Parathyroid adenoma (tissue), 2 donors: Measurements from ENCODE around the gene PCSK6.

ENCODE experiments used
- H2AFZ ChIP-seq: fragments of 300-600 bp; sonication (generic); one replicate; pipeline ENCODE4 v1.7.0; 2017; ENCODE audit warnings: antibody characterized with exemption, mild to moderate bottlenecking
- H3K27ac ChIP-seq: fragments of 300-600 bp; sonication (generic); one replicate; pipeline ENCODE4 v1.7.0; 2017
- H3K27me3 ChIP-seq: fragments of 300-600 bp; sonication (generic); one replicate; pipeline ENCODE4 v1.7.0; 2017; ENCODE audit warnings: low read length; ENCODE audit not compliant: control insufficient read depth, insufficient read depth
- H3K36me3 ChIP-seq: fragments of 300-600 bp; sonication (generic); one replicate; pipeline ENCODE4 v1.7.0; 2017; ENCODE audit warnings: low read length; ENCODE audit not compliant: control insufficient read depth, insufficient read depth
- H3K4me1 ChIP-seq: fragments of 300-600 bp; sonication (generic); one replicate; pipeline ENCODE4 v1.7.0; 2017; ENCODE audit warnings: control low read depth
- H3K4me2 ChIP-seq: fragments of 300-600 bp; sonication (generic); one replicate; pipeline ENCODE4 v1.7.0; 2017; ENCODE audit warnings: low read length
- H3K4me3 ChIP-seq: fragments of 300-600 bp; sonication (generic); one replicate; pipeline ENCODE4 v1.7.0; 2017; ENCODE audit warnings: low read depth, low read length
- H3K79me2 ChIP-seq: fragments of 300-600 bp; sonication (generic); one replicate; pipeline ENCODE4 v1.7.0; 2017; ENCODE audit warnings: control low read depth
- H3K9ac ChIP-seq: fragments of 300-600 bp; sonication (generic); one replicate; pipeline ENCODE4 v1.7.0; 2017; ENCODE audit warnings: mild to moderate bottlenecking
- H3K9me3 ChIP-seq: fragments of 300-600 bp; sonication (generic); one replicate; pipeline ENCODE4 v1.7.0; 2017; ENCODE audit warnings: low read length; ENCODE audit not compliant: control insufficient read depth
- CTCF ChIP-seq: fragments of 300-600 bp; sonication (generic); IDR thresholded peaks from one replicate; pipeline ENCODE4 v1.7.0; 2017; ENCODE audit warnings: antibody characterized with exemption, mild to moderate bottlenecking
- donor health status: primary hyperparathyroidism.

PCSK6 gene

GRCh38 chr15:101474233-101474632, 15.3 kb downstream of the PCSK6 start:
- TF ChIP-seq CTCF, result no peak
- no peaks in the 10 kb centered on the region for H3K4me1 ChIP-seq

GRCh38 chr15:101472033-101472432, 17.5 kb downstream of the PCSK6 start:
- Histone ChIP-seq H3K4me3 (no peak overlapping the region), H3K9me3 (no peaks in the 10 kb centered on the region), H3K36me3 (no peaks in the 10 kb centered on the region), H3K4me2 (no peak overlapping the region), H3K4me1 (no peaks in the 10 kb centered on the region), H3K27ac (no peak overlapping the region), H2AFZ (no peak overlapping the region), H3K9ac (no peak overlapping the region), H3K79me2 (no peaks in the 10 kb centered on the region), H3K27me3 (no peaks in the 10 kb centered on the region)
- no peak for TF ChIP-seq CTCF

More at GRCh38 chr15:101474233-101474632, 15.3 kb downstream of the PCSK6 start:
- no peaks in the 10 kb centered on the region for H3K79me2 ChIP-seq
- H3K4me3 ChIP-seq, result no peak overlapping the region
- H3K27ac ChIP-seq, result no peak overlapping the region
- no peaks in the 10 kb centered on the region for H3K36me3 ChIP-seq
- no peak overlapping the region for H2AFZ ChIP-seq
- H3K27me3 ChIP-seq, result no peaks in the 10 kb centered on the region
- no peak overlapping the region for H3K4me2 ChIP-seq
- no peak overlapping the region for H3K9ac ChIP-seq
- H3K9me3 ChIP-seq, result no peaks in the 10 kb centered on the region

- H3K27me3 ChIP-seq, result no peaks in the 10 kb centered on the region
- no peaks in the 10 kb centered on the region for H3K36me3 ChIP-seq
- no peaks in the 10 kb centered on the region for H3K79me2 ChIP-seq
- H3K4me1 ChIP-seq, result no peaks in the 10 kb centered on the region
- H3K27ac ChIP-seq, result no peak overlapping the region
- H3K4me3 ChIP-seq, result no peak overlapping the region
- H3K4me2 ChIP-seq, result no peak overlapping the region
- no peak for TF ChIP-seq CTCF
- H3K9ac ChIP-seq, result no peak overlapping the region
- no peaks in the 10 kb centered on the region for H3K9me3 ChIP-seq
- no peak overlapping the region for H2AFZ ChIP-seq
Observed at GRCh38 chr15:101470548-101471239, 18.8 kb downstream of the PCSK6 start.

GRCh38 chr15:101469520-101470288, 19.8 kb downstream of the PCSK6 start:
- Histone ChIP-seq H2AFZ (no peak overlapping the region), H3K4me2 (no peak overlapping the region), H3K36me3 (no peaks in the 10 kb centered on the region), H3K4me3 (no peak overlapping the region), H3K27me3 (no peaks in the 10 kb centered on the region), H3K79me2 (no peaks in the 10 kb centered on the region), H3K27ac (no peak overlapping the region), H3K9ac (no peak overlapping the region), H3K4me1 (no peaks in the 10 kb centered on the region), H3K9me3 (no peaks in the 10 kb centered on the region)
- TF ChIP-seq CTCF, result no peak
